Gastrocnemius medialis (tissue), 4 donors: Measurements from ENCODE around the gene NES. TPM values are rescaled to one million over a fixed set of nuclear protein-coding genes. Genes with fewer than 3 reads are reported as not detected.

Experiments
- ATAC-seq, 2 donors: fragments of 150-250 bp; one replicate each; pipeline ENCODE4 v1.9.1; 2016
- DNase-seq, 2 donors: peaks; one replicate each; pipeline ENCODE4 v3.0.0-alpha.2; 2019
- H3K27ac ChIP-seq, 4 donors: fragments of 200-600 bp; sonication (generic); 1 replicate in 1 of 4; 2 replicates in 3 of 4; pipeline ENCODE4 v1.5.1; 2016 to 2018; ENCODE audit warnings: mild to moderate bottlenecking in 2 of 4, moderate library complexity in 1 of 4
- H3K27me3 ChIP-seq, 3 donors: fragments of 200-600 bp; sonication (generic) in 2 of 3; 1 replicate in 1 of 3; 2 replicates in 2 of 3; pipeline versions ENCODE4 v1.5.1 to v1.6.0; 2016 to 2019; ENCODE audit warnings: mild to moderate bottlenecking in 1 of 3, moderate library complexity in 1 of 3
- H3K36me3 ChIP-seq, 2 donors: fragments of 200-600 bp; sonication (generic) in 1 of 2; one replicate each; pipeline ENCODE4 v1.5.1; 2017 to 2018
- H3K4me1 ChIP-seq, 2 donors: fragments of 200-600 bp; sonication (generic) in 1 of 2; one replicate each; pipeline ENCODE4 v1.5.1; 2016 to 2017; ENCODE audit warnings: mild to moderate bottlenecking in 2 of 2
- H3K4me3 ChIP-seq, 4 donors: fragments of 200-600 bp; sonication (generic) in 3 of 4; 1 replicate in 1 of 4; 2 replicates in 3 of 4; pipeline ENCODE4 v1.5.1; 2016 to 2019; ENCODE audit warnings: mild to moderate bottlenecking in 2 of 4
- H3K9me3 ChIP-seq, 3 donors: fragments of 200-600 bp; sonication (generic) in 2 of 3; 1 replicate in 1 of 3; 2 replicates in 2 of 3; pipeline ENCODE4 v1.5.1; 2016 to 2019
- CTCF ChIP-seq, 5 experiments: fragments of 450-650 bp in 3 of 5; fragments of 200-600 bp in 2 of 5; sonication (generic) in 2 of 5; IDR thresholded peaks in 4 of 5; conservative IDR thresholded peaks in 1 of 5; 1 replicate in 4 of 5; 2 replicates in 1 of 5; pipeline ENCODE4 v1.5.1; 2016 to 2019; ENCODE audit warnings: antibody characterized with exemption in 5 of 5, mild to moderate bottlenecking in 3 of 5, moderate library complexity in 3 of 5
- POLR2A ChIP-seq, 2 donors: fragments of 450-650 bp; IDR thresholded peaks; one replicate each; pipeline ENCODE4 v1.6.1; 2017; ENCODE audit warnings: antibody characterized with exemption in 2 of 2, mild to moderate bottlenecking in 2 of 2, moderate library complexity in 2 of 2
- in situ Hi-C, 4 donors: fragments of 200-750 bp; cut with MboI; loops; one replicate each; pipeline versions ENCODE4 v1.15.0 to v1.8.0; 2017; ENCODE audit warnings: low sequenced_read_pairs in 4 of 4
- intact Hi-C: fragments of 100-400 bp; cut with DNase I; formaldehyde crosslinking; loops from one replicate; pipeline ENCODE4 v1.15.1; 2023; ENCODE audit warnings: low total_unique reads
- total RNA-seq, 4 donors: library from RNA; depleted of rRNA; stranded (reverse); fragments of >200 nt; gene quantifications; one replicate each; pipeline versions ENCODE4 v1.1.0 to v1.2.3, GENCODE V29; 2016

The NES gene
- total RNA-seq, 4 donors from 2014 or later, result 13.7 to 60.9 (median 26.4) TPM

DNA sequence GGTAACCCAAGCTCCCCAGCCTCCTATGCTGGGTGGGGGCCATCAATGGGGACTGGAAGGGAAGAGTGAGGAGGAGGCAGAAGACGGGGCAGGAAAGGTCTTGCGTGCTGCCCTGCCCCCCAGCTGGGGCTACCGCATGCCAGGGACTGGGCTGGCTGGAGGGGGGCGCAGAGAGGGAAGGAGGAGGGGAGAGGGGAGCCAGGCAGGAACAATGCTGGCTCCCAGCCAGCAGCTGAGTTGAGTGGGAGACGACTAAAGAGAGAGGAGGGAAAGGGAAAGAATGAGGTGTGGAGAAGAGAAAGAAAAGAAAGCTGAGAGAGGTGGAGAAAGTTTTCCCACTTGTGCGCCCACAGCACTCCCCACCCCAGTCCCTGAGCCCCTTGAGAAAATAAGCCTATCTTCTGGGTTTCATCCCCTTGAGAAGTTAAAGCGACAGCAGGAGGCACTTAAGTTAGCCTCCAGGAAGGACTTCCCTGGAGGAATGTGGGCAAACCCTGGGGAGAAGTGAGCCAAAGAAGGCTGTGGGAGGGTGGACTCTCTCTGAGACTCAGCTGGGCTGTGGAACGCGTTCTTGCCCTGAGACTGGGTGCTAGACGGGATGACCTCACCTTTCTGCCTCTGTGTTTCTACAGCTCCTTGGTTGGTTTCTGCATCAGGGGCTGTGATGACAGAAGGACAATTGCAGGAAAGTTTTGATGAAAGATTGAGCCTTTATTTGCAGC lies 12.9 kb upstream of the NES start:
- in situ Hi-C loops, result loop anchor here in 2 of 4 donors (5.0 to 25.0 kb wide), 3 partner anchors 37 to 197 kb away; partner anchors contain the start of genes INSRR (in 1 of the 2), ISG20L2 (in 1 of the 2), METTL25B (in 1 of the 2) and NTRK1 (in 1 of the 2)
- no peak for DNase-seq

DNA sequence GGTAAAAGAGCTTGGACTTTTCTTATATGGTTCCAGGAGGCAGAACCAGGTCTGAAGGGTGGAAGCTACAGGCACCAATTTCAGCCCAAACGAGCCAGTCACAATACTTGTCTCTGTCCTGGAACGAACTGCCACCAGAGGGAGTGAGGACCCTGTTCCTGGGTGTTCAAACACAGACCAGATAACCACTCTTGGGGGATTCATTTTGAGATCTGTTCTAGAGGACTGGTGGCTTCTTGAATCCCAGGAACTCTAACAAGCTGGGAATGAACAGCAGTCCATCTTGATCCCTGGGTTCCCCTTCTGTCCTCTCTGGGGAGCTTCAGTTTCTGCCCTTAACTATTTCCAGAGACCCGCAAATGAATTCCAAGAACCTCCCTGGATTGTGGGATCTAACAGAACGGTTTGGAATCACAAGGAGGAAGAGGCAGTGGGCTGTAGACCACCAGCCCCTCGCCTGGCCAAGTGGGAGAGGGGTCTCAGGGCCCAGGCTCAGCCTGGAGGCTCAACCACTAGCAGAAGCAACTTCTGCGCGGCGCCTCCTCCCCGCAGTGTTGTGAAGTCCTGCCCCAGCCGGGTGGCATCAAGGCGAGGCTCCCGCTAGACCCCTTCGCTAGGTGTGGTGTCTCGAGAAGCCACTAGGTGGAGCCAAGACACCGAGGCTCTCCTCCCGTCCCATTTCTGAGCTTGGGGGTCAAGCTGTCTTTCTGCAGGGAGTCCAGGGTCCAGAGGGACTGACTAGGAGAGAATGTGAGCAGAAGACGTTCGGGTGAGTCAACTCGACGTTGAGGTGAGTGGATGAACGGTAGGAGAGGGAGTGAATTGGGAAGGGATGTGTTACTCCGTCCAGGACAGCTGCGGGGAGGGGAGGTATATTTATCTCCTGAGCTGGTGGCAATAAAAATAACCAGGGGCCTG lies 12.1 kb upstream of the NES start:
- Histone ChIP-seq H3K27ac (peak overlapping the region in 3 of 4 donors; percentile 29 to 64 (median 64)), H3K27me3 (peaks cover 0 to 2% (median 0%) of the 10 kb centered on the region in 3 donors), H3K4me3 (peak overlapping the region; percentile 20 to 36 (median 32)), H3K9me3 (no peaks in the 10 kb centered on the region), H3K36me3 (no peaks in the 10 kb centered on the region), H3K4me1 (peaks cover 9 to 13% of the 10 kb centered on the region in 2 donors)
- in situ Hi-C loops (loop anchor here in 2 of 4 donors (5.0 to 25.0 kb wide), 3 partner anchors 38 to 198 kb away; partner anchors contain the start of genes INSRR (in 1 of the 2), ISG20L2 (in 1 of the 2), METTL25B (in 1 of the 2) and NTRK1 (in 1 of the 2)), intact Hi-C loops (loop anchor here (1.0 kb wide), 2 partner anchors 16 to 36 kb away; partner anchors contain the start of gene CRABP2)
- ATAC-seq (peak; percentile 83 to 88), DNase-seq (peak; percentile 38 to 72)
- peak; percentile 92 to 95 (median 93) for TF ChIP-seq CTCF (IDR thresholded peaks at IDR 0.05 in 4 of 5, conservative IDR thresholded peaks at IDR 0.05 in 1 of 5)
- TF ChIP-seq POLR2A (IDR thresholded peaks at IDR 0.05), result no peak

More for the DNA sequence above, 12.9 kb upstream of the NES start:
- ATAC-seq, result no peak
- Histone ChIP-seq H3K4me1 (peaks cover 9 to 13% of the 10 kb centered on the region in 2 donors), H3K4me3 (peak overlapping the region in 3 of 4 donors; percentile 31 to 36 (median 32)), H3K36me3 (no peaks in the 10 kb centered on the region), H3K9me3 (no peaks in the 10 kb centered on the region), H3K27me3 (peaks cover 0 to 2% (median 0%) of the 10 kb centered on the region in 3 donors), H3K27ac (peak overlapping the region in 2 of 4 donors; percentile 64)
- TF ChIP-seq POLR2A (IDR thresholded peaks at IDR 0.05), result no peak
- TF ChIP-seq CTCF (IDR thresholded peaks at IDR 0.05 in 4 of 5, conservative IDR thresholded peaks at IDR 0.05 in 1 of 5), result no peak
- intact Hi-C loops, result loop anchor here (1.0 kb wide), 2 partner anchors 15 to 35 kb away; partner anchors contain the start of gene CRABP2

GRCh38 chr1:156684227-156684782 lies 7.1 kb upstream of the NES start:
- no peak for TF ChIP-seq CTCF (IDR thresholded peaks at IDR 0.05 in 4 of 5, conservative IDR thresholded peaks at IDR 0.05 in 1 of 5)
- TF ChIP-seq POLR2A (IDR thresholded peaks at IDR 0.05), result no peak
- in situ Hi-C loops, result loop anchor here in 2 of 4 donors (25.0 kb wide), 2 partner anchors 178 to 203 kb away; partner anchors contain the start of genes INSRR (in 1 of the 2), NTRK1 (in 1 of the 2) and PEAR1 (in 1 of the 2)
- Histone ChIP-seq H3K4me3 (no peak overlapping the region), H3K4me1 (peaks cover 2 to 7% of the 10 kb centered on the region in 2 donors), H3K9me3 (no peaks in the 10 kb centered on the region), H3K36me3 (no peaks in the 10 kb centered on the region), H3K27me3 (no peaks in the 10 kb centered on the region), H3K27ac (no peak overlapping the region)
- intact Hi-C loops, result no loop called here
- DNase-seq, result no peak
- ATAC-seq, result no peak
